Measurements from ENCODE around the gene JPH2.

DNA sequence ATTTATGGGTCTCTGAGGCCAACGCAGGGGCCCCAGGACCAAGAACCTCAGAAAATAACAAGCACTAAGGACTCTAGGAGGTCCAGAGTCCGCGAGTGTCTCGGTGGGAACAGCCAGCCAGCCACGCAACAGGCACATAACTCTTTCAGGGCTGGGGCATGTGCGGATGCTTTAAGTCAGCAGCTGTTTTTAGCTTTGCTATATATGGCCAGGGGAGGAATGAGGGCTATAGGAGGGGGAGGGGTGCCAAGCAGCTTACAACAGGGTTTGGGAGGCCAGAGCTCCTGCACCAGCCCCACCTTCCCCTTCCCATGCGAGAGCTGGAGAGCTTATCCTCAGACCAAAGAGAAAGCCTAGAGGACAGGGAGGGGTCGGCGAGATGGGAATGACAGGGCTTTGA lies 6.2 kb downstream of the JPH2 start:
- TF ChIP-seq POLR2AphosphoS5 (IDR thresholded peaks at IDR 0.05; ENCODE audit: low read depth) = no peak
- TF ChIP-seq, protein P1, sequence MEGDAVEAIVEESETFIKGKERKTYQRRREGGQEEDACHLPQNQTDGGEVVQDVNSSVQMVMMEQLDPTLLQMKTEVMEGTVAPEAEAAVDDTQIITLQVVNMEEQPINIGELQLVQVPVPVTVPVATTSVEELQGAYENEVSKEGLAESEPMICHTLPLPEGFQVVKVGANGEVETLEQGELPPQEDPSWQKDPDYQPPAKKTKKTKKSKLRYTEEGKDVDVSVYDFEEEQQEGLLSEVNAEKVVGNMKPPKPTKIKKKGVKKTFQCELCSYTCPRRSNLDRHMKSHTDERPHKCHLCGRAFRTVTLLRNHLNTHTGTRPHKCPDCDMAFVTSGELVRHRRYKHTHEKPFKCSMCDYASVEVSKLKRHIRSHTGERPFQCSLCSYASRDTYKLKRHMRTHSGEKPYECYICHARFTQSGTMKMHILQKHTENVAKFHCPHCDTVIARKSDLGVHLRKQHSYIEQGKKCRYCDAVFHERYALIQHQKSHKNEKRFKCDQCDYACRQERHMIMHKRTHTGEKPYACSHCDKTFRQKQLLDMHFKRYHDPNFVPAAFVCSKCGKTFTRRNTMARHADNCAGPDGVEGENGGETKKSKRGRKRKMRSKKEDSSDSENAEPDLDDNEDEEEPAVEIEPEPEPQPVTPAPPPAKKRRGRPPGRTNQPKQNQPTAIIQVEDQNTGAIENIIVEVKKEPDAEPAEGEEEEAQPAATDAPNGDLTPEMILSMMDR (IDR thresholded peaks at IDR 0.05; ENCODE audit: insufficient read depth, low read length) = no peak

Data from HL-60 (cell line).